ENCODE measurements around the gene A1BG. TPM values are rescaled to one million over a fixed set of nuclear protein-coding genes. Genes with fewer than 3 reads are reported as not detected.

Gene A1BG
- total and polyA plus RNA-seq, 2 of the 8 experiments (the other 6 are each of a cell fraction or from before 2014, with no cell fraction given): 20.8 to 69.6 TPM

GRCh38 chr19:58305065-58305931 lies 48.0 kb downstream of the A1BG start, which contains the start of gene ERVK3-1 (continued):
- peak; percentile 80 for TF ChIP-seq ASH2L (IDR thresholded peaks at IDR 0.05; ENCODE audit: low read length)
- TF ChIP-seq YY1 (IDR thresholded peaks at IDR 0.05; ENCODE audit: low read depth, low read length): peak; percentile 83; the same call in 1 of the 2 replicates
- peak in 1 of 2 experiments; percentile 71; a peak in 2 of 3 replicates for TF ChIP-seq POLR2A (IDR thresholded peaks at IDR 0.05; ENCODE audit: control extremely low read depth in 1 of 2, low read depth in 2 of 2, low read length in 2 of 2)
- TF ChIP-seq HDAC6 (IDR thresholded peaks at IDR 0.05; ENCODE audit: low read depth, low read length): no peak
- no peak for TF ChIP-seq KDM1A (IDR thresholded peaks at IDR 0.05; ENCODE audit: borderline replicate concordance, low read length)
- TF ChIP-seq GABPA (IDR thresholded peaks at IDR 0.05; ENCODE audit: borderline replicate concordance, insufficient read depth, low read length): peak; percentile 93
- 0 out of 2 replicates have a peak, but pooled peaks have one; percentile 55 for TF ChIP-seq TBP (IDR thresholded peaks at IDR 0.05; ENCODE audit: low read depth, low read length)
- TF ChIP-seq CHD2 (IDR thresholded peaks at IDR 0.05; ENCODE audit: low read length): no peak
- TF ChIP-seq CHD1 (IDR thresholded peaks at IDR 0.05; ENCODE audit: low read depth, low read length): no peak
- 0 out of 2 replicates have a peak, but pooled peaks have one; percentile 41 for TF ChIP-seq ATF3 (IDR thresholded peaks at IDR 0.05; ENCODE audit: insufficient read depth, low read depth, low read length)
- TF ChIP-seq JUN (IDR thresholded peaks at IDR 0.05; ENCODE audit: low read depth, low read length): no peak
- peak; percentile 92 for TF ChIP-seq KDM4A (IDR thresholded peaks at IDR 0.05; ENCODE audit: low read depth, low read length, severe bottlenecking)
- 0 out of 2 replicates have a peak, but pooled peaks have one; percentile 17 for TF ChIP-seq SRF (IDR thresholded peaks at IDR 0.05; ENCODE audit: low read depth, low read length)
- peak; percentile 69 for TF ChIP-seq CREB1 (IDR thresholded peaks at IDR 0.05)
- peak; percentile 94 for TF ChIP-seq SIX5 (IDR thresholded peaks at IDR 0.05; ENCODE audit: low read depth, low read length)
- no peak for TF ChIP-seq NANOG (IDR thresholded peaks at IDR 0.05; ENCODE audit: insufficient read depth, low read depth, low read length, poor library complexity, severe bottlenecking)
- TF ChIP-seq CTBP2 (IDR thresholded peaks at IDR 0.05; ENCODE audit: borderline replicate concordance, insufficient read depth, insufficient read length, low read length): no peak
- TF ChIP-seq CEBPB (IDR thresholded peaks at IDR 0.05; ENCODE audit: low read depth, low read length): no peak
- TF ChIP-seq, protein P1, sequence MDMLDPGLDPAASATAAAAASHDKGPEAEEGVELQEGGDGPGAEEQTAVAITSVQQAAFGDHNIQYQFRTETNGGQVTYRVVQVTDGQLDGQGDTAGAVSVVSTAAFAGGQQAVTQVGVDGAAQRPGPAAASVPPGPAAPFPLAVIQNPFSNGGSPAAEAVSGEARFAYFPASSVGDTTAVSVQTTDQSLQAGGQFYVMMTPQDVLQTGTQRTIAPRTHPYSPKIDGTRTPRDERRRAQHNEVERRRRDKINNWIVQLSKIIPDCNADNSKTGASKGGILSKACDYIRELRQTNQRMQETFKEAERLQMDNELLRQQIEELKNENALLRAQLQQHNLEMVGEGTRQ (IDR thresholded peaks at IDR 0.05; ENCODE audit: low read length): no peak
- TF ChIP-seq JUND (IDR thresholded peaks at IDR 0.05; ENCODE audit: low read length): no peak
- TF ChIP-seq POLR2AphosphoS5 (IDR thresholded peaks at IDR 0.05; ENCODE audit: low read depth, low read length): peak; percentile 76
- peak; percentile 96 for TF ChIP-seq PHF8 (conservative IDR thresholded peaks at IDR 0.05; ENCODE audit: low read depth, low read length)
- peak in 1 of 2 experiments; percentile 72; a peak in 1 of 4 replicates for TF ChIP-seq HDAC2 (IDR thresholded peaks at IDR 0.05; ENCODE audit: borderline replicate concordance in 1 of 2, low read depth in 2 of 2, low read length in 2 of 2)
